ENCODE data around the gene GPR84.

GRCh38 chr12:54388237-54389133, 24.2 kb upstream of the GPR84 start:
- TF ChIP-seq CTCF (IDR thresholded peaks at IDR 0.05) (no peak), POLR2A (IDR thresholded peaks at IDR 0.05) (no peak)
